ENCODE measurements around the gene SEMA6B.
"Not testable (repeated sequence)": the region's sequence is repeated elsewhere in the genome, so short reads cannot be mapped to it uniquely, and the experiment has no call there.

The SEMA6B gene

DNA sequence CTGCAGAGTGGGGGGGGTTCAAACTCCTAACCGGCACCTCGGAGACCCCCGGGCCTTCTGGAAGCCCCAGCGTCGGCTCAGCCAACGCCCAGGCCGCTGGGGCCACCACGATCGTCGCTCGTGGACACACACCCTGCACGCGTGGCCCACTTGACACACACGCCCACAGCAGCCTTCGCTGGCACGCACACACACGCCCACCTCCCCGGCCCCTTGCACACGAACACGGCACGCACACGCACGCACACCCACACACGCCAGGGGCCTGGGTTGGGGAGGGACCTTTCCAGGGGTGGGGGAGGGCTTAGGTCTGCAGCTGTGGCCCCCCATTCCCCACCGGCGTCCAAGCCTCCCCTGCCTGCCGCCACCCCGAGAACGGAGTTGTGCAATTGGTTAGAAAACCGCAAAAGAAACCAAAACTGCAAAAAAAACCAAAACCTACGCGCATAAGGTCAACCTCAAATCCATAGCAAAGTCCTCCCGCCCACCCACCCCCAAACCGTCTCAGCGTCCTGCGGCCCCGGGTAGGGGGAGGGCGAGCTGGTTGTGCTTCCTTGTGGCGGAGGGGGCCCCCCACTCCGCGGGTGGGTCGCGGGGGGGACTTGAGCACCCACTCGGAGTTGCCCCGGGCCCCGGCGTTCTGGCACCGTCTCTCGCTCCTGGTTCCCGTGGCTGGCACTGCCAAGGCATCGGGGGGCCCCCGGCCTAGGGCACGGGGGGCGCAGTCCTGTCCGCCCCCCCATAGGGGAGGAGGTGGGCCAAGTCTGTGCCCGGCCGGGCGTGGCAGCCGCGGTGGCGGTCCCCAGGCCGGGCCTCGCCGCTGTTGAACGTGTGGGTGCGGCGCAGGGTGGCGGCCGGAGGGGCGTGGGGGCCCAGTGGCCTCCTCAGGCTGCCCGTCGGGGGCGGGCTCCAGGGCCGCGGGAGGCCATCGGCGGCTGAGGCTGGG lies 16.3 kb downstream of the SEMA6B start:
- DNase-seq = no peak

DNA sequence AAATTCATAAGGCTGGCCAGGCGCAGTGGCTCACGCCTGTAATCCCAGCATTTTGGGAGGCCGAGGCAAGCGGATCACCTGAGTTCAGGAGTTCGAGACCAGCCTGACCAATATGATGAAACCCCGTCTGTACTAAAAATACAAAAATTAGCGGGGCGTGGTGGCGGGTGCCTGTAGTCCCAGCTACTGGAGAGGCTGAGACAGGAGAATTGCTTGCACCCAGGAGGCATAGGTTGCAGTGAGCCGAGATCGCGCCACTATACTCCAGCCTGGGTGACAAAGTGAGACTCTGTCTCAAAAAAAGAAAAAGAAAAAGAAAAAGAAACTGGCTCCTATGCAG lies 17.7 kb downstream of the SEMA6B start:
- DNase-seq = not testable (repeated sequence)

DNA sequence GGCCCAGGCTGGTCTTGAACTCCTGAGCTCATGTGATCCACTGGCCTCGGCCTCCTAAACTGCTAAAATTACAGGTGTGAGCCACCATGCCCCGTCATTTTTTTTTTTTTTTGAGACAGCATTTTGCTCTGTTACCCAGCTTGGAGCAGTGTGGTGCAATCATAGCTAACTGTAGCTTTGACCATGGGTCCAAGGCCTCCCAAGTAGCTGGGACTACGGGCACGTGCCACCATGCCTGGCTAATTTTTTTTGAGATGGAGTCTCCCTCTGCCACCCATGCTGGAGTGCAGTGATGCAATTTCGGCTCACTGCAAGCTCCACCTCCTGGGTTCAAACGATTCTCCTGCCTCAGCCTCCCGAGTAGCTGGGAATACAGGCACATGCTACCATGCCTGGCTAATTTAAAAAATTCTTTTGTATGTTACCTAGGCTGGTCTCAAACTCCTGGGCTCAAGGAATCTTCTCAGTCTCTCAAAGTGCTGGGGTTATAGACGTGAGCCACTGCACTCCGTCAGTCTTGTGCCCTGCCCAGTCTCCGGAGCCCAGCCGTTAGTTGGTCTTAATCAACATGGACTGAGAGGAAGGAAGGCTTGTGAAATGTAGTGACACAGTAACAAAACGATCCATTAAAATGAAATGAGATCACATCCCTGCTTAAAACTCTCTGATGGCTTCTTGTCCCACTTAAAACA lies 18.2 kb downstream of the SEMA6B start:
- no peak for DNase-seq

DNA sequence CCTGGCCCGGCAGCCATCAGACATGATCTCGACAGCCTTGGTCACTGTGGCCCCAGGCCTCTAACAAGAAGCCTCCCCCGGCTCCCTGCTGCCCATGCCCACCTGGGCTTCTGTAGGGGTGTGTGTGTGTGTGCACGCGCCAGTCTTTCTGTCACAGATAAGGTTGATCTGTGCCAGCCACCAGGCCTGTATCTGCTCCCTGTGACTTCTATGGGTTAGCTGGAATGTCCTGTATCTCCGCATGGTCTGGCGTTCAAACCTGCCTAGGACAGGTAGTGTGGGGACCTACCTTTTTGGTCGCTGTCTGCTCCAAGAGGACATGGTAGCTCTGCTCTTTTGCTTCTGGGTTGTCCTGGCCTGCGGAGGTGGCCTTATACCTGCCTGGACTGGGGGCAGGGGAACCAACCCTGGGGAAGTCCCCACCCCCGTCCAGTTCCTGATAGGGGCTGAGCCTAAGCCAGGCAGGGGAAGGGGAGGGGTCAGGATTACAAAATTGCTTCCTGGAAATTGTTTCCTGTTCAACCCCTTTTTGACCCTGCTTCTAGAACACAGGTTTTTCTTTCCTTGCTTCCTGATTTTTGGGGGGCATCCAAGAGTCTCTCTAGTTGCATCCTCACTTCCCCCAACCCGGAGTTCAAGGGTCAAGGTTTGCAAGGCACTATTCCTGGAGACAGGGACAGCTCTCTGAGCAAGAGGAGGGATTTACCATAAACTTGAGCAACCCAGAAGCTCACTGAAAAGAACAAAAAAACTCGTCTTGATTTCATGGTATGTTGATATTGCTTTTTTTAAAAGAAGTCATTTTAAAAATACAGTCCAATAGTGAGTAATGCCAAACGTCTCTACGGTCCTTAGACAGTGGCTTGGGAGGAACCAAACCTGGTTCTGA lies 19.5 kb downstream of the SEMA6B start, which contains the start of gene LRG1:
Gene LRG1 (minus strand): TSS at position 344 of the 889 bp plus-strand sequence. CDS start 23 bp downstream, at position 321.
- no peak for DNase-seq

DNA sequence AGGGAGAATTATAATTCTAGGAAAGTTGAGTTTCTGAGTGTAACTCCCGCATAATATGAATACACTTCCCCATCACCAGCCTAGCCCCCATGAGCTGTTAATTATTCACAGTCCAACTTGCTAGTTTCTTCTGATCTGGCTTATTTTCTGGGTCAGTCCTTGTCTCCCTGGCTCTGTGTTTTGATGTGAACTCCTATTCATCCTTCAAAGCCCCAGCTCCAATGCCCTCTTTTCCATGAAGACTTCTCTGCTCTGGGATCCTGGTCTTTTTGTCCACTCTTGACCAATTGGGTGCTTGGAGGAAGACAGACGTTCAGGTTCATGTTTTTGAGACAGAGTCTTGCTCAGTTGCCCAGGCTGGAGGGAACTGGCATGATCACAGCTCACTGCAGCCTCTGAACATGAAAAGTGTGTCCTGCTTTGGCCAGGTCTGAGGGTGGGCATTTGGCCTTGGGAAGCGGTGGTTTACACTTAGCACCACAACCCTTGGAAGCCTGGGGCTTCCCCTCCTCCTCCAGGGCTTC lies 20.3 kb downstream of the SEMA6B start:
- DNase-seq = no peak

DNA sequence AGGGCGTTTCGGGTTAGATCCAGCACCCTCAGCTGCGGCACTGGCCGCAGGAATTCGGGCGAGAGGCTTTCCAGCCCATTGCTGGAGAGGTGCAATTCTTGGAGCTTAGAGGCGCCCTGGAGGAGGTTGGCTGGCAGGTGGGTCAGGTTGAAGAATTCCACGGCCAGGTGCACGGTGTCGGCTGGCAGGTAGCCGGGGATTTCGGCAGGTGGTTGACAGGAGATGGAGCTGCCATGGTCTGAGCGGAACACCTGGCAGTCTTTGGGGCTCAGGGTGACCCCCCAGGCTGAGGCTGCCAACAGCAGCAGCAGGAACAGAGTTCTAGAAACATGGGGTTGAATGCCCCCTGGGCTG lies 20.9 kb downstream of the SEMA6B start:
- DNase-seq = no peak

DNA sequence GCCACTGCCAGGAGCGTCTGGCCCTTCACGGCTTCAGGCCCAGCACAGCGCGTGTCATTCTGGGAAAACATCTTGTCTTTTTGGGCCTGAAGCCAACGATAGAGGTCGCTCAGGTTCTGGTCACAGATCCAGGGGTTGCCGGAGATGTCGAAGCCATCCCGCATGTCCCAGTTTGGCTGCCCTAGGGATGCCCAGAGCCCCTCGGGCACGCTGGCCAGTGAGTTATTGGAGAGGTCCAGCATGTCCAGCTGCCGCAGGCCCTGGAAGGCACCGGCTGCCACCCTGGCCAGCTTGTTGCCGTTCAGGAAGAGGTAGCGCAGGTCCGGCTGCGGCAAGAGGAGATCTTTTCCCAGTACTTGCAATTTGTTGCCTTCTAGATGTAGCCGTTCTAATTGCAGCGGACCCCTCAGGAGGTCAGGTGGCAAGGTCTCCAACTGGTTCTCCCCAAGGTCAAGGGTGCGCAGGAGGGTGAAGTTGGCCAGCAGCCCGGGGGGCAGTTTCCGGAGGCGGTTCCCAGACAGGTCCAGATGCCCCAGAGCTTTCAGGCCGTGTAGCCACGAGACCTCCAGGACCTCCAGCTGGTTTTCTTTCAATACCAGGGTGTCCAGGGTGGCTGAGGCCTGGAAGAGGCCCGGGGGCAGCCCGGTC lies 21.4 kb downstream of the SEMA6B start:
- no peak for DNase-seq

DNA sequence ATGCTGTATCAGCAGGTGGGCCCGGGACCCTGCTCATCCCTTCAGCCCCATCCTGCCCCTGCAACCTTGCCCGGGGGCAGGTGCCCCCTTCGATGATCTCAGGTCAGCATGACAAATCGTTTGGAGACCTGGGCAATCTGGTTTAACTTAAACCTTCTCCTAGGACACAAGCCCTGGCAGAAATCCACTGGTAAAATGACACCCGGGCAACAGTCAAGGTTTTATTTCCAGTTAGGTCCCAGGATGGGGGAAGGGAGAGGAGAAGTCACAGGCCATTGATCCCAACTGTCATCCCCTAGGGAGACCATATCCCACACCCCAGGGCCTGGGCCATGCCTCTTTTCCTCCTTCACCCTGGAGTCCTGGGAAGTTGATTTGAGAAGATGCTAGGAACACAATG lies 22.7 kb downstream of the SEMA6B start:
- no peak for DNase-seq

DNA sequence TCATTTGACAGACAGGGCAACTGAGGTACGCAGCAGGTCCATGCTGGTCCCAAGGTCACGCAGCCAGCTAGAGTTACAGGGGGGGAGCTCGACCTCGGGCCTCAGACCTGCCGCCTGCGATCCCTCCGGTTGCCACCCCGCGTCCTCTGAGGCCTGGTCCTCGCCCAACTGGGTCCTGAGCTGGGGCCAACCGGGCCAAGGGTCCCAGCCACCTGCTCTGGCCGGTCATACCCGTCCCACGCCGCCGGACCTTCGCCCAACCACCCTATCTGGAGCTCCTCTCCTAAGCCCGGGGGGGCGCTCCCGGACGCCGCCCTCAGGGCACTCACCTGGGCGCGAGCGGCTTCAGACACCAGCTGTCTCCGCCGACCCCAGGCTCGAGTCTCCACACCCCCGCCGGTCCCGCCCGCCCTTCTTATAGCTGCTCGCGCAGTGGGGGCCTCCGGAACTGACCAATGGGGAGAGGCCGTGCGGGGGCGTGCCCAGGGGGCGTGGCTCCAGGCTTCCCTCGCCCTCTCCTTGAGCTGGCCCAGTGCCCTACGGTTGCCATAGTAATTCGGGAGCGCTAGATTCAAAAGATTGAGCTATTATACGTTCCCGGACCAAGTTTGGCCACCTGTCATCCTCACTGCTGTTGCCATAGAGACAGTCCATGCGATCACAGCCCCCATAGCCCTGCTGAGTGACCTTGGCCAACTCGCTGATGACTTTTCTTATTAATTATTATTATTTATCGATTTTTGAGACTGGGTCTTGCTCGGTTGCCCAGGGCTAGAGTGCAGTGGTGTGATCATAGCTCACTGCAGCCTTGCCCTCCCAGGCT lies 24.4 kb downstream of the SEMA6B start, which contains the start of gene PLIN5:
Gene PLIN5 (minus strand): TSS at position 389 of the 823 bp plus-strand sequence. CDS start 1,150 bp downstream, outside the sequence.
- DNase-seq = peak in 1 of 2 experiments; percentile 19

DNA sequence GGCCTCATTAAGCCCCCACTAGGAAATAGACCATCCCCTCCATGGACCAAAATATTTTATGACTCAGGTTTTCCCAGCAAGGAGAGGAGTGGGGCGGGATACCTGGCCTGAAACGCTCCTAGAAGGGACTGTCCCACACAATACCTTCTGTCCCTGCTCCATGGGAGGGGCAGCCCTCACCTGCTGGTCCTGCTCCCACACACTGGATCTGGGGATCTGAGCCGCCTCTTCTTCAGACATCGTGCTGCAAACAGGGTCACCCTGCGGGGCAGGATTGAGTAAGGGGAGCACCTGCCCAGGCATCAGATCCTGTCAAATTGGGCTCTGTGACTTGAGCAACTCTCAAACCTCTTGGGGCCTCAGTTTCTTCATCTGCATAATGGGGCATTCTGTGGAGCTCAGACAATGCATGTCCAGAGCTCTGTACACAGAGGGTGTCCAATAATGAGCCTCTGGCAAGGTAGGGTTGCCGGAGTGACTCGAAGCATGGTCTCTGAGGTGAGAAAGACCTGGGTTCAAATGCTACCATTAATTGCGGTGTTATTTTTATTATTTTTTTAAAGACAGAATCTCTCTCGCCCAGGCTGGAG lies 25.6 kb downstream of the SEMA6B start:
- DNase-seq = no peak

DNA sequence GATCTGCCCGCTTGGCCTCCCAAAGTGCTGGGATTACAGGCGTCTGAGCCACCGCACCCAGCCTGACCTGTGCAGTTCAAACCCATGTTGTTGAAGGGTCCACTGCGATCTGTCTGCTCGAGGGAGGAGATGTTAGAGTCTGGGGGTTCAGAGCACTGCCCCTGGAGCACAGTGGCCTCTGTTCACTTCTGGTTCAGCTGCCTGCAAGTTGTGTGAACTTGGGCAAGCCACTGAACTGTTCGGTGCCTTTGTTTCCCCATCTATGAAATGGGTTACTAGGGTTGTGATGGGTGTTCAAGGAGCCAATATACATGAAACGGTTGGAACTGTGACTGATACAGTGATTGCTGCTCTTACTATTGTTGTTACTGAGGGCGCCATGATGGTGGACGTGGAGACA lies 26.1 kb downstream of the SEMA6B start:
- DNase-seq = no peak

DNA sequence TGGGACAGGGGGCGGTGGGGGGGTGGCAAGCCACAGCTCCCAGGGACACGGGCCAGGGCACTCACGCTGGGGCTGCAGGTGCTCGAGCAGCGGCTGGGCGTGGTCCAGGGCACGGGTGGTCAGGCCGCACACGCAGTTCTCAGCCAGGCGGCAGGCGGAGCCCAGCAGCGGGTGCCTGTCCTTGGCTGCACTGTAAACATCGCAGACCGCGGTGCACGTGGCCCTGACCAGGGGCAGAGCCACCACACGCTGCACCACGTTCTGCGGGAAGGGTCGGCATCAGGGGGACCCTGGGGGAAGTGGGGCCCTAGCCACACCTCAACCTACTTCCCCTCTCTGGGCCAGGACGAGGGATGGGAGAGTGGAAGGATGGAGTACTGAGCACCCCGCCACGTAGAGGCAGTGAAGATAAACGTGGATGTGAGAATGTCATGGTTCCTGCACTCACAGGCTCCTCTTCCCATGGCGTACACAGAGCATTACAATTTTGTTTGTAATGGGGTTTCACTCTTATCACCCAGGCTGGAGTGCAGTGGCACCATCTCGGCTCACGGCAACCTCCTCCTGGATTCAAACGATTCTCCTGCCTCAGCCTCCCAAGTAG lies 27.8 kb downstream of the SEMA6B start:
- DNase-seq = no peak

DNA sequence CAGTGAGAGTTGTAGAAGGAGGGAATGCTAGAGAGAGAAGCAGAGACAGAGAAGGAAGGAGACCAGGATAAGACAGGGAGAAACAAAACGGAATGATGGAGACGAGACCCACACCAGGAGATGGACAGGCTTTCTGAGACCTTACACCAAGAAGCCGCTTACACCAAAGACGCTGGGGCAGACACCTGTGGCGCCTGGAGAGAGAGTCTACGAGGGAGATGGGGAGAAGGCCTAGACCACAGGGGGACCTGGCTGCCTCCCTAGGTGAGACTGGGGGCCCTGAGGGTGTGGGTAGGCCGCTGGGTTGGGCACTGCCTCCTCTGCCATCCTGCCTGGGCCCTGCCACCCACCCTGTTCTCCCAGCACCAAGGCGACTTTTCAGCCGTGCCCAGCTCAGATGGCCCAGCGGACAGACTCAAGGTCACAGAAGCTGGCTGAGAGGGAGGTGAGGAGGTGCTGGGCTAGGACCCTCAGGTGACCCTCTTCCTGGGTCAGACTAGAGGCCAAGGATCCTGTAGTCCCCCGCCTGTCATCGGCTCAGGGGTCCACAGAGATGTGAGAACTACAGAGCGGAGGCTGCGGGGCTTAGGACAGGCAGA lies 29.5 kb downstream of the SEMA6B start:
- DNase-seq = no peak

DNA sequence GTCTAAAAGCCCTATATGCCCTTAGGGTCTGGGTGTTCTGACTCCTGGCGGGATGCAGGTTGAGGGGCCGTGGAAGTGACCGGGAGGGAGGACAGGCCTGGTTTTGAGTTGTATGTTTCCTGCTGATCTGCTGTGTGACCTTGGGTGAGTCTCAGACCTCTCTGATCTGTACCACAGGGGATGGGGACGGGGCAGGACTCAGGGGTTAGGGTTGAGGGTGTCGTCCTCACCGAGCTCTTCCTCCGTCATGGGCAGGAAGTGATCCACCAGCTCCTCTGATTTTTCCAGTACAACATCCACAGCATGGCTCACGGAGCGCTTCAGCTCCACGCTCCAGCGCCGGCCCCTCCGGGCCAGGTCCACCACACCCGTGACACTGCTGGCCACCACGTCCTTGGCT lies 30.6 kb downstream of the SEMA6B start:
- DNase-seq = no peak

DNA sequence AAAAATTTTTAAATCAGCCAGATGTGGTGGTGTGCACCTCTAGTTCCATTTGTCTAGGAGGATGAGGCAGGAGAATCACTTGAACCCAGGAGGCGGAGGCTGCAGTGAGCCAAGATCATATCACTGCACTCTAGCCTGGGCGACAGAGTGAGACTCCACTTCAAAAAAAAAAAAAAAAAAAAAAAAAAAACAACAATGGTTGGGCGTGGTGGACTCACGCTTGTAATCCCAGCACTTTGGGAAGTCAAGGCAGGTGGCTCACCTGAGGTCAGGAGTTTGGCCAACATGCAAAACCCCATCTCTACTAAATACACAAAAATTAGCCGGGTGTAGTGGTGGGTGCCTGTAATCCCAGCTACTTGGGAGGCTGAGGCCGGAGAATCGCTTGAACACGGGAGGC lies 32.1 kb downstream of the SEMA6B start:
- not testable (repeated sequence) for DNase-seq

DNA sequence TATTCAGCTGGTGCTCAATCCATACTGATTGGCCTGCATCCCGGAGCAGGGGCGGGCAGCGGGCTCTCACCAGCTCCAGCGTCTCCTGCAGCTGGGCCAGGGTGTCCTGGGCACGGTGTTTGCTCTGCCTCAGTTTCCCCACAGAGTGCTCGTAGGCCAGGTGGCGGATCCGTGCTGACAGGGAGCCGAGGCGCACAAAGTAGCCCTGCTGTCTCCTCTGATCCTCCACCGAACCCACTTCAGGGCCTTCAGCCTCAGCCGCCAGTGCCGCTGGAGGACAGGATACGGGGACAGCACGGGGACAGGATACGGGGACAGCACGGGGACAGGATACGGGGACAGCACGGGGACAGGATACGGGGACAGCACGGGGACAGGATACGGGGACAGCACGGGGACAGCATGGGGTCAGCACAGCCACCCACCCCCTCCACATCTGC lies 33.9 kb downstream of the SEMA6B start:
- no peak for DNase-seq

DNA sequence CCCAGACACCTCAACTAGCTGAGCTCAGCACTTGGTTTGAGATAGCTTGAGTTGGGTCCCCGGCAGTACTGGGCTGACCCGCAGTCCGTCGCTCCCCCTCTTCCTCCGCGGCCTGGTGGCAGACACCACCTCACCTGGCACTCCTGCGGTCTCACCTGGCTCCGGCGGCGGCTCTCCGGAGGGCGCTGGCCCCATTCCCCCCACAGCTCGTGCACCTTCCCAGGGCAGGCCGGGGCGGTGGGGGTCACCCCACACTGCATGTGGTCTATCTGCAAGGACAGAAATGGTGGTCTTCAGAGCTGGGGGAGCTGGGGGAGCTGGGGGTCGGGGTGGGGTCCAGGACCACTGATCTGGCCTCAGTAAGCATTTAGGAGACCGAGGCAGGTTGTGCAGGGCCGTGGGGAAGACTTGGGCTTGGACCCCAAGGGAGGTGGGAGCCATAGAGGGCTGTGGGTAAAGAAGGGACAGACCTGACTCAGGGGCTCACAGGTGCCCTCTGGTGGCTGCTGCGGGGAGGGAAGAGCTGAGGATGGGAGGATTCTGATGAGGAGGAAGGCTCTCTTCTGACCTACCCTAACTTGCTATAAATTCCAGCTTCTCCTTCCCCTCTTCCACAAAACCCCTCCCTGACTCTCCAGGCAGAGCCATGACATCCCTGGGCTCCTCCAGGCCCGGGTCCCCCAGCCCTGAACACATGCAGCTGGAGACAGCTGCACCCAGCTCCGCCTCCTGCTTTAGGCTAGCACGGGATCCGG lies 34.5 kb downstream of the SEMA6B start:
- DNase-seq = peak; percentile 62 to 70

DNA sequence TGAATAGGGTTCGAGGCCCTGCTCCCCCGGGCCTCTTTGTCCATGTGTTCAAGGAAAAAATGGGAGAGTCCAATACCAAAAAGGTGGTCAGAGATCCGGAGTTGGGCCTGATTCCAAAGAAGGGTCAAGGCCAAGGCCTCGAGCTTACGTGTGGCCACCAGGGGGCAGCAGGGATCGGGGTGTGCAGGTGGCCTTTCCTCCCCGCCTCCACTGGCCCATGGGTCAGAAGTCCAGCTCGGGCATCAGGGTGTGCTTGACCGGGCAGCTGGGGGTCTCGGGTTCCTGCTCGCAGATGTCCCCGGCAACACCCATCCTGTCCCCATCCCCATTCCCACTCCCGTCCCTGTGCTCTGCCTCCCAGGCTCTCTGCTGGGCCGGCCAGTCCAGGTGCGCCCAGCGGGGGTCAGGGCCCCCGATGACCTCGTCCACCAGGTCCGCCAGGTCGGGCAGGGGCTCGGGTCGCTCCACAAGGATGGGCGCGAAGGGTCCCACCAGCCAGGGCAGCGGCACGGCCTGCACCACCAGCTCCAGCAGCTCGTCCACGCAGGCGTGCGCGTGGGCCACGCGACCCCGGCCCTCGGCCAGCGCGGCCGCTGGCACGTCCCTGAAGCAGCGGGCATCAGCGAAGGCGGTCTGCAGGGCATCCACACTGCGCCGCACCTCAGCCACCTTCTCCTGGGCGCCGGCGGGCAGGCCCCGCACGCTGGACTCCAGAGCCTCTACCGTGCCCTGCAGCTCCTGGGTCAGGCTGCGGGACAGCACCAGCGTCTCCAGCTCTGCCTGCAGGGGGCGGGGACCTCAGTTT lies 36.0 kb downstream of the SEMA6B start:
- DNase-seq = no peak
